IPS-18c (cell line): Measurements from ENCODE around the gene DHX36.

Source experiments
- H3K4me3 ChIP-seq: 2 replicates; pipeline ENCODE4 v1.7.0; 2013; ENCODE audit warnings: low read depth, mild to moderate bottlenecking, low read length, moderate library complexity; ENCODE audit not compliant: insufficient read depth
- H3K9me3 ChIP-seq: one replicate; pipeline ENCODE4 v1.6.1; 2013; ENCODE audit warnings: mild to moderate bottlenecking, low read length, moderate library complexity; ENCODE audit not compliant: control insufficient read depth, insufficient read depth

DHX36 gene

DNA sequence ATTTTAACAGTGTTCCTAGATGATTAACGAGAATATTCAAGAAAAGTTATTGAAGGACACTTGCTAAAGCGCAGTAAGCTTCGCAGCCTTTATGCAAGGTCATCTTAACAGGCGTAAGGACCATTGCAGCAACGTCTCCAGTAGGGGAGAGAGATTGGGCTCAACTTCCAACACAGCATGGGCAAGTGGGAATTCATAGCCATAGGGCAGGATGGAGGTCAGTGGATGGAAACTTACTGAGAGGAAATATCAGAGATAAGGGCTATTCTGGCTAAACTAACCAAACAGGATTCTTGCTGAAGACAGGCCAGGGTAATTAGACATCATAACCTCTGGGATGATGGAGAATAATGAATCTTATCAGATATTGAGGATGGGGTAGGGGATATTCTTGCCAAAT, 82.8 kb downstream of the DHX36 start:
- no peak overlapping the region for H3K4me3 ChIP-seq
- H3K9me3 ChIP-seq = no peaks in the 10 kb centered on the region

- H3K9me3 ChIP-seq = no peaks in the 10 kb centered on the region
- no peak overlapping the region for H3K4me3 ChIP-seq
These were observed 84.1 kb downstream of the DHX36 start for GRCh38 chr3:154240235-154240634.

- H3K9me3 ChIP-seq = no peaks in the 10 kb centered on the region
- H3K4me3 ChIP-seq = no peak overlapping the region
These were observed 88.0 kb downstream of the DHX36 start for GRCh38 chr3:154236331-154236730.

GRCh38 chr3:154235330-154235729, 89.0 kb downstream of the DHX36 start:
- Histone ChIP-seq H3K9me3 (no peaks in the 10 kb centered on the region), H3K4me3 (no peak overlapping the region)

- Histone ChIP-seq H3K4me3 (no peak overlapping the region), H3K9me3 (no peaks in the 10 kb centered on the region)
These were observed 95.1 kb downstream of the DHX36 start for GRCh38 chr3:154229217-154229590.

DNA sequence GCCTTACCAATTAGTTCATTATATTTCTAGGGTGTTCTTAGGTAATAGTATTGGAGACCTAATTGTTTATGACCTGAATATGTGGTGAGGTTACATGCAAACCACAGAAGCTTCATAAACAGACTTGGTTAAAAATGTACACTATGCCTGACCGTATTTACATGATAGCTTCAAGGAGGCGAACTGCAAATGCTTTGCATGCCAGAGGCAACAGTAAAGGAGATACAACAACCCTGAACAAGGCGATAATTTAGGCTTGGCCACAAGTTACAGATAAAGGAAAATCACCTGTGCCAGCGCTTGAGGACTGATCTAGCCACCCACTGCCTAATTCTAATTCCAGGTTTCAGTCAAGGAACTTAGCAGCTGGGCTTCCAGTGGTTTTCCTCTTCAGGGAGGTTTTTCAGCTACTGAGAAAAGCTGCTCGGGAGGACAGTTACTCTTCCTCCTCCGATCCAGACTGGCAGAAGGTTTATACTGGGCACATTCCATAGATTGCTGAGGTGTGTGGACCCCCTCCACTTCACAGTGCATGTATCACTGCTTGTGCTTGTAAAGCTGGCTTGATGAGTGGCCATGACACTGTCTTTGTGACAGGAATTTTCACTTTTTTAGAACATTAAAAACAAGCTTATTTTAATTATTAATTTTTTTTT, 95.6 kb downstream of the DHX36 start:
- H3K9me3 ChIP-seq = no peaks in the 10 kb centered on the region
- no peak overlapping the region for H3K4me3 ChIP-seq

- Histone ChIP-seq H3K4me3 (no peak overlapping the region), H3K9me3 (no peaks in the 10 kb centered on the region)
These were observed 96.8 kb downstream of the DHX36 start for GRCh38 chr3:154227531-154227930.

- Histone ChIP-seq H3K4me3 (no peak overlapping the region), H3K9me3 (no peaks in the 10 kb centered on the region)
These were observed 98.8 kb downstream of the DHX36 start for GRCh38 chr3:154225536-154225935.

DNA sequence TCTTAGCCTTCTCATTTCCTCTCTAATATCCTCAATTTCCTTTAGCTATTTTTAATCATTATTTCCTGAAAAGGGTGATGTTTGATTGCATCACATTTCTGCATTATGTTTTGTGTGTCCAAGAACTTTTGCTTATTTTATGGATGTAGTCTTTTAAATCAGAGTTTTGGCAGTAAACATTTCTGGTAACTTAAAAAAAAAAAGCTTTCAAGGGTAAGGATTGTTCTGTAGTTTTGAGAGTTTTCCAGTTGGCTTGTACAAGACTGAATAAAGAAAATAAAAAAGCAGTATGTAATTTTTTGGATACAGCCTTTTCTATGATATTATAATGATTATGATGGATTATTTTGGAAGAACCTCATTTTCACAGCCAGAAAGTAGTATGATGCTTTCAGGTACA, 99.4 kb downstream of the DHX36 start:
- H3K9me3 ChIP-seq = no peaks in the 10 kb centered on the region
- no peak overlapping the region for H3K4me3 ChIP-seq

DNA sequence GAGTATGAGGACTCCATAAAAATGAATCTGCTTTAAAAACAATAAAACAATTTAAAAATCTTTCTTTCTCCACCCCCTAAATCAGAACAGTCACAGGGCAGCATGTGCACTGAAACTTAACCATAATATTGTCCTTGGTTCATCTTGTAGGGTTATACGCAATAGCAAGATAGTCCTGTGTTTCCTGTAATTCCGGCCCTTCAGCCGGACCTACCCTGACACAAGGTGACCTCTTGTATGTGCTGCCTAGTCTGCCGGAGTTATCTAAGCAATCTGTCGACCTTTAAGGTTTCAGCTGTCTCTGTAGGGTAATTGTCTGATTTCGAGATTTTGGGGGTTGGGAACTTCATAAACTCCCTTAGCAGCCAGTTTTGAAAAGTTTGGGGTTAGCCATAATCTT, 99.9 kb downstream of the DHX36 start:
- H3K4me3 ChIP-seq = no peak overlapping the region

DNA sequence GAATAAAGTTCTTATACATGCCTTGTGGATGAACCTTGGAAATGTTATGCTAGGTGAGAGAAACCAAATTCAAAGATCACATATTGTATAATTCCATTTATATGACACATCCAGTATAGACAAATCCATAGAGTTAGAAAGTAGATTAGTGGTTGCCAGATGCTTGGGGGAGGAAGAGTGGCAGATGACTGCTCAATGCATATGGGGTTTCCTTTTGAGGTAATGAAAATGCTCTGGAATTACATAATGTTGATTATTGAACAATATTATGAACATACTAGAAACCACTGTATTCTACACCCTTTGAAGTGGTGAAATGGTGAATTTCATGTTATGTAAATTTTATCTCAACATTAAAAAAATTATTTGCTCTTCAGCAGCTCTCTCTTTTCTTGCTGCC, 100.8 kb downstream of the DHX36 start:
- Histone ChIP-seq H3K4me3 (no peak overlapping the region), H3K9me3 (no peaks in the 10 kb centered on the region)

More for the DNA sequence above, 99.9 kb downstream of the DHX36 start:
- no peaks in the 10 kb centered on the region for H3K9me3 ChIP-seq
